ENCODE results near the gene EHMT1. TPM values are rescaled to one million over a fixed set of nuclear protein-coding genes. Genes with fewer than 3 reads are reported as not detected.

The EHMT1 gene
- total and polyA plus RNA-seq, 2 of the 8 experiments (the other 6 are each of a cell fraction or from before 2014, with no cell fraction given): 95.7 to 163 TPM

DNA sequence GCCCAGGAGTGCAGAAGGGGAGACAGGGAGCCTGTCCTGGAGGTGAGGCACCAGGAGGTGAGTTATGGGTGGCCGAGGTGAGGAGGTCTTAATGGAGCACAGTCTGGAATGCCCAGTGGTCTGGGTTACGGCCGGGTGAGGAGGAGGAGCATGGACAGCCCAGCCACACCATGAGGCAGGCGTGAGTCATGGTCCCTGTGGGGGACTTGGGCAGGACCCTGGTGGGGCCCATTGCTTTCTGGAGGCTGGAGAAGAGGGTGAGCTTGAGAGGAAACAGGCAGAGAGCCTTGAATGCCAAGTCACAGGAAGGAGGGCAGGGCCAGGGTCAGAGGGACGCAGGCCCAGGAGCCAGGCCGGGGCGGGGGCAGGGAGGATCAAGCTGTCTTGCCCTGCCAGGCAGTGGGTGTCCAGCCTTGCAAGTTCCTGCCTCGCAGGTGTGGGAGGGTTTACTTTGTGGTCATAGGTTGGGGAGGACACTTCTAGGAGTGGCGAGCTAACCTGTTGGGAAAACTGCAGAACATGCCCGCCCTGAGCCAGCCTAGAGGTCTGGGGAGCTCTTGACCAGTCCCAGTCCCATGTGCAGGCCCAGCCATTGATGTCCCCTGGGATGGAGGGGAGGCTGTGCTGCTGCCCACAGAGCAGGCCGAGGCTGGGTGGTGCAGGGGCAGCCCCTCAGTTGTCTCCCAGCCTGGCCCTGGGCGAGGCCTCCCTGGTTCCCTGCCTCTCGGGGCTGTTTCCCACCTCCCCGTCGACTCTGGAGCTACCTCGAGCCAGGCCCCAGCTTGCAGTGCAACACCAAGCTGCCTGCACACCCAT is 261.6 kb downstream of the EHMT1 start:
- DNase-seq (ENCODE audit: low read depth in 1 of 2, low spot score in 2 of 2) (no peak), FAIRE-seq (no peak)
- Histone ChIP-seq H3K36me3 (ENCODE audit: control insufficient read depth in 2 of 4, insufficient read depth in 4 of 4, low read length in 3 of 4) (peaks cover 0 to 4% (median 0%) of the 10 kb centered on the region in 4 experiments; a peak in 1 of 8 replicates), H2AFZ (ENCODE audit: low read length) (no peak overlapping the region), H4K91ac (replicated peaks; ENCODE audit: insufficient read length, low read length) (no peak overlapping the region), H3K56ac (replicated peaks; ENCODE audit: insufficient read length, low read depth, low read length) (no peak overlapping the region), H2BK12ac (ENCODE audit: low read depth, low read length) (no peak overlapping the region), H3K79me2 (ENCODE audit: control insufficient read depth in 1 of 2, insufficient read depth in 2 of 2, low read length in 2 of 2) (no peaks in the 10 kb centered on the region), H3K14ac (ENCODE audit: insufficient read length) (no peak overlapping the region), H2BK20ac (ENCODE audit: low read length) (no peak overlapping the region), H3K4me2 (ENCODE audit: insufficient read depth in 1 of 2, low read depth in 2 of 2, low read length in 2 of 2) (no peak overlapping the region), H3K4ac (replicated peaks; ENCODE audit: insufficient read length, low read depth, low read length) (no peak overlapping the region), H3K4me3 (ENCODE audit: extremely low read depth in 1 of 4, insufficient read depth in 2 of 4, low read depth in 3 of 4, low read length in 4 of 4) (no peak overlapping the region), H2AK5ac (ENCODE audit: low read depth, low read length) (no peak overlapping the region), H3K18ac (ENCODE audit: extremely low read depth, low read length) (no peak overlapping the region), H3K79me1 (ENCODE audit: low read depth, low read length) (peaks cover 10% of the 10 kb centered on the region; the same call in 1 of the 2 replicates), H3K23ac (ENCODE audit: insufficient read length) (no peak overlapping the region), H4K20me1 (replicated peaks in 1 of 2; ENCODE audit: control insufficient read depth in 1 of 2, insufficient read depth in 2 of 2, low read length in 2 of 2) (peaks cover 0 to 27% of the 10 kb centered on the region in 2 experiments), H2BK120ac (replicated peaks; ENCODE audit: low read depth, low read length) (no peak overlapping the region), H2BK15ac (ENCODE audit: low read length) (no peak overlapping the region), H4K5ac (ENCODE audit: insufficient read length, low read depth, low read length) (no peak overlapping the region), H3K27ac (ENCODE audit: low read depth, low read length) (no peak overlapping the region), H4K8ac (ENCODE audit: extremely low read depth, insufficient read depth, low read length) (no peak overlapping the region), H2BK5ac (ENCODE audit: low read depth, low read length) (no peak overlapping the region), H3K23me2 (ENCODE audit: low read depth, low read length) (peaks cover 6% of the 10 kb centered on the region), H3K9ac (replicated peaks in 1 of 4; ENCODE audit: extremely low read depth in 1 of 4, low read depth in 3 of 4, low read length in 3 of 4) (no peak overlapping the region), H3K4me1 (replicated peaks in 1 of 4; ENCODE audit: control insufficient read depth in 3 of 4, insufficient read depth in 4 of 4, low read length in 3 of 4) (peaks cover 0 to 6% (median 0%) of the 10 kb centered on the region in 4 experiments; a peak in 1 of 7 replicates), H3K27me3 (replicated peaks in 1 of 4; ENCODE audit: control insufficient read depth in 3 of 4, extremely low read depth in 1 of 4, insufficient read depth in 3 of 4, low read length in 3 of 4) (peaks cover 0 to 8% (median 4%) of the 10 kb centered on the region in 4 experiments; a peak in 5 of 7 replicates), H3K9me3 (ENCODE audit: insufficient read depth in 2 of 2, low read depth in 1 of 2, low read length in 1 of 2) (peaks cover 8 to 67% of the 10 kb centered on the region in 2 experiments; a peak in 3 of 4 replicates)
- TF ChIP-seq MAFK (IDR thresholded peaks at IDR 0.05; ENCODE audit: low read depth, low read length) (no peak), TCF12 (IDR thresholded peaks at IDR 0.05; ENCODE audit: low read depth, low read length) (no peak), SIX5 (IDR thresholded peaks at IDR 0.05; ENCODE audit: low read depth, low read length) (no peak), KDM1A (IDR thresholded peaks at IDR 0.05; ENCODE audit: borderline replicate concordance, low read length) (no peak), SIRT6 (IDR thresholded peaks at IDR 0.05; ENCODE audit: low read length) (no peak), PHF8 (conservative IDR thresholded peaks at IDR 0.05; ENCODE audit: low read depth, low read length) (no peak), TBP (IDR thresholded peaks at IDR 0.05; ENCODE audit: low read depth, low read length) (no peak), JUND (IDR thresholded peaks at IDR 0.05; ENCODE audit: low read length) (no peak), CBX5 (IDR thresholded peaks at IDR 0.05; ENCODE audit: low read depth, low read length) (no peak), JUN (IDR thresholded peaks at IDR 0.05; ENCODE audit: low read depth, low read length) (no peak), SP2 (IDR thresholded peaks at IDR 0.05; ENCODE audit: low read length) (no peak), BCL11A (IDR thresholded peaks at IDR 0.05; ENCODE audit: low read depth in 2 of 2, low read length in 2 of 2) (no peak)
- WGBS, 2 experiments (ENCODE audit: extremely low coverage in 1 of 2, insufficient coverage in 1 of 2, insufficient read length in 1 of 2, insufficient replicate concordance in 2 of 2, low coverage in 1 of 2, low lambda C conversion rate in 2 of 2, missing lambda C conversion rate in 1 of 2): 85% methylated on average over 16 of the region's 16 CpGs; no CpG with 5 or more reads in 1 of the 2 experiments
- CTCF ChIA-PET (ENCODE audit: partially characterized antibody): interaction anchor here (0.6 to 1.4 kb wide), 4 partner anchors 46 to 223 kb away, joined by 3 read pairs; no protein-coding TSS in a partner anchor
- POLR2A ChIA-PET (ENCODE audit: partially characterized antibody): interaction anchor here (0.8 kb wide), 1 partner anchor 80 kb away, joined by 3 read pairs; no protein-coding TSS in a partner anchor

Measured in H1 (cell line).